Cardiac atrium fibroblast (primary cell): ENCODE results near the gene EFNA4. TPM values are rescaled to one million over a fixed set of nuclear protein-coding genes. Genes with fewer than 3 reads are reported as not detected.

ENCODE experiments used
- total RNA-seq: library from RNA; depleted of rRNA; stranded (reverse); fragments of >200 nt; gene quantifications from 2 replicates; pipeline ENCODE4 v1.2.3, GENCODE V29; 2015

EFNA4 gene
- 5.8 and 8.5 TPM in 2 replicates for total RNA-seq

DNA sequence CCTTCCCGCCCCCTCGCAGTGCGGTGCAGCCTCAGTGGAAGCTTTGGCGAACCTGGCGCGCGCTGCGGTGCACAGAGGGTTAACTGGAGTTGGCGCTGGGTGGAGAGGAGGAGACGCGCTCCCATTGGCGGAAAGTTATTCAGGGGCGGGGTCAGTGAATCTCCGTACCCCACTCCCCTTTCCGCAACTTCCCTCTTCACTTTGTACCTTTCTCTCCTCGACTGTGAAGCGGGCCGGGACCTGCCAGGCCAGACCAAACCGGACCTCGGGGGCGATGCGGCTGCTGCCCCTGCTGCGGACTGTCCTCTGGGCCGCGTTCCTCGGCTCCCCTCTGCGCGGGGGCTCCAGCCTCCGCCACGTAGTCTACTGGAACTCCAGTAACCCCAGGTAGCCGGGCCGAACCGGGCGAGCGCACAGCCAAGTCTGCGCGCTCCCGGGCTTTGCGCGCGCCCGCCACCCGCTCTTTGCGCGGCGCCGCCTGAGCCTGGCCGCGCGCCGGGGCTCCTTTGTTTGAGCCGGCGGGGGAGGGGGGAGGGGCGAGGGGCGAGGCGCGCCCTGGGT is at the start of gene EFNA4:
TSS of gene EFNA4 (plus strand) at position 191 of the 561 bp plus-strand sequence. CDS start at position 275, 84 bp downstream.

DNA sequence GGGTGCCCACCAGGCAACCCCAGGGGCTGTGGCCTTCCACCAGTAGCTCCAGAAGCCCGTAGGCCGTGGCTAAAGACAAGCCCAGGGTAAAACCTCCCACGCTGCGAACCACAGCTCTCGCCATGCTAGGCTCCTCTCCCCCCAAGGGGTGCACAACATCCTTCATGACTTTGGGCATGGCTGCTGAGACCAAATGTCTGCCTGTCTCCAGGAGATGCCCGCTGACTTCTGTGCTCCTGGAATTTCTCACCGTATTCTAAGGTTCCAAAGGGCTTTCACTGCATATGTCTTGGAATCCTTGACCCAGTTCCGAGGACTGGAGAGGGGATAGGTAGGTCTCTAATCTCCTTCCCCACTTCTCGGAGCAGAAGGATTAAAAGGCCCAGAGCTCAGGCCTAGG is 30.0 kb upstream of the EFNA4 start, which contains the start of the genes DCST1 and DCST2:
TSS of gene DCST1 (plus strand) at position 301 of the 400 bp plus-strand sequence. CDS start 213 bp downstream, outside the sequence.
TSS of gene DCST2 (minus strand) at position 258 of the 400 bp plus-strand sequence. CDS start at position 178, 80 bp downstream.

DNA sequence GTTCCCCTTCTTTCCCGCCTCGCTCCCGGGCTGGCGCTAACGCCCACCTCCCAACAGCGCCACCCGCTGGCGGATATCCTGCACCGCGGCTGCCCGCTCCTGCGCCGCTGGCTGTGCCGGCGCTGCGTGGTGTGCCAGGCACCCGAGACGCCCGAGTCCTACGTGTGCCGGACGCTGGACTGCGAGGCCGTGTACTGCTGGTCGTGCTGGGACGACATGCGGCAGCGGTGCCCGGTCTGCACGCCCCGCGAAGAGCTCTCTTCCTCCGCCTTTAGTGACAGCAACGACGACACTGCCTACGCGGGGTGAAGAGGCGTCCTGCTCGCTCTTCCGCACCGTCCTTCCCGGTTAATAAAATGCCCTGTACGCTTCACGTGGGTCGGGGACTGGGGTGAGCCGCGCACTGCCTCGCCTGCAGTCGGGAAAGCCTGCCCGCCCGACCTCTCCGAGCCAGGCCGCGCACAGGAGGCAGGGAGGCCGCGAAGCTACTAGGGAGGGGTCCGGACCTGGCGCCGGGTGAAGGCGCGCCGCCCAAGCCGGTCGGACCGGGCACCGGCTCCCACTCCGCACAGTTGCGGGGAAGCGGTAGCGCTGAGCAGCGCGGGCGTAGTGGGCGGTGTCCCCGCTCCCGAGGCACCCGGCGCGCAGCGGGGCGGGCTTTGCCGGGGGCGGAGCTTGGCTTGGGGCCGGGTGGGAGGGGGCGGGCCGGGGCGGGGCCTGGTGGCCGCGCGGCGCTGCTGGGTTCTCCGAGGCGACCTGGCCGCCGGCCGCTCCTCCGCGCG is 12.8 kb upstream of the EFNA4 start, which contains the start of gene ADAM15:
TSS of gene ADAM15 (plus strand) at position 757 of the 782 bp plus-strand sequence. CDS start 71 bp downstream, outside the sequence.

GRCh38 chr1:155078469-155079209 is 15.1 kb downstream of the EFNA4 start, which contains the start of gene EFNA3:
Gene EFNA3 (plus strand): TSS chr1:155078837. CDS start chr1:155078942, 105 bp downstream.

Other genes with a start within 250 kb of the EFNA4 start
- gene KCNN3, start 193.5 kb upstream of the EFNA4 start, total RNA-seq, result under 0.01 and 0.16 TPM in 2 replicates
- 6.3 and 11.2 TPM in 2 replicates for gene PMVK, start 127.0 kb upstream of the EFNA4 start, total RNA-seq
- 56.7 and 64.0 TPM in 2 replicates for gene PBXIP1, start 107.6 kb upstream of the EFNA4 start, total RNA-seq
- gene PYGO2, start 102.0 kb upstream of the EFNA4 start, total RNA-seq, result 7.8 and 10.7 TPM in 2 replicates
- 311 and 372 TPM in 2 replicates for gene SHC1, start 93.0 kb upstream of the EFNA4 start, total RNA-seq
- gene CKS1B, start 89.1 kb upstream of the EFNA4 start, total RNA-seq, result 22.6 and 37.6 TPM in 2 replicates
- 19.6 and 24.9 TPM in 2 replicates for gene FLAD1, start 80.4 kb upstream of the EFNA4 start, total RNA-seq
- not detected in 2 replicates for gene LENEP, start 70.2 kb upstream of the EFNA4 start, total RNA-seq
- gene ZBTB7B, start 60.9 kb upstream of the EFNA4 start, total RNA-seq, result 13.9 and 16.8 TPM in 2 replicates
- 0.18 TPM in 1 of 2 replicates, not detected in the other for gene DCST2, start 30.0 kb upstream of the EFNA4 start, total RNA-seq
- not detected in 2 replicates for gene DCST1, start 29.9 kb upstream of the EFNA4 start, total RNA-seq
- 125 and 162 TPM in 2 replicates for gene ADAM15, start 12.4 kb upstream of the EFNA4 start, total RNA-seq
- gene EFNA3, start 15.1 kb downstream of the EFNA4 start, total RNA-seq, result 0.90 and 2.8 TPM in 2 replicates
- 5.8 and 12.2 TPM in 2 replicates for gene EFNA1, start 64.1 kb downstream of the EFNA4 start, total RNA-seq
- 36.6 and 43.5 TPM in 2 replicates for gene SLC50A1, start 72.1 kb downstream of the EFNA4 start, total RNA-seq
- 26.9 and 50.1 TPM in 2 replicates for gene DPM3, start 76.8 kb downstream of the EFNA4 start, total RNA-seq
- gene KRTCAP2, start 109.6 kb downstream of the EFNA4 start, total RNA-seq, result 139 and 169 TPM in 2 replicates
- gene TRIM46, start 110.1 kb downstream of the EFNA4 start, total RNA-seq, result 0.97 and 1.1 TPM in 2 replicates
- gene THBS3, start 144.2 kb downstream of the EFNA4 start, total RNA-seq, result 11.9 and 14.7 TPM in 2 replicates
- gene MTX1, start 145.0 kb downstream of the EFNA4 start, total RNA-seq, result 46.0 and 73.2 TPM in 2 replicates
- 6.6 and 7.6 TPM in 2 replicates for gene ENTREP3, start 191.7 kb downstream of the EFNA4 start, total RNA-seq
- gene SCAMP3, start 198.6 kb downstream of the EFNA4 start, total RNA-seq, result 67.5 and 116 TPM in 2 replicates
- 22.2 and 25.6 TPM in 2 replicates for gene CLK2, start 209.8 kb downstream of the EFNA4 start, total RNA-seq
- gene HCN3, start 213.7 kb downstream of the EFNA4 start, total RNA-seq, result under 0.01 and 0.90 TPM in 2 replicates
- gene PKLR, start 237.7 kb downstream of the EFNA4 start, total RNA-seq, result not detected in 2 replicates
- gene FDPS, start 245.1 kb downstream of the EFNA4 start, total RNA-seq, result 160 and 262 TPM in 2 replicates